ENCODE data around the gene RAB6B.
"Not testable (repeated sequence)": the region's sequence is repeated elsewhere in the genome, so short reads cannot be mapped to it uniquely, and the experiment has no call there.

The RAB6B gene

GRCh38 chr3:133804896-133805295 lies 90.8 kb downstream of the RAB6B start:
- no peak for DNase-seq

- DNase-seq: no peak
Observed at GRCh38 chr3:133803469-133803868, 92.2 kb downstream of the RAB6B start.

- no peak for DNase-seq
Observed at GRCh38 chr3:133799794-133800585, 95.7 kb downstream of the RAB6B start.

GRCh38 chr3:133797396-133798105 lies 98.1 kb downstream of the RAB6B start:
- no peak for DNase-seq

GRCh38 chr3:133792171-133792763 lies 103.4 kb downstream of the RAB6B start:
- DNase-seq: no peak

- DNase-seq: no peak
Observed at GRCh38 chr3:133788024-133788423, 107.7 kb downstream of the RAB6B start.

- DNase-seq: no peak
Observed at GRCh38 chr3:133783762-133784161, 111.9 kb downstream of the RAB6B start.

- no peak for DNase-seq
Observed at GRCh38 chr3:133782454-133782853, 113.2 kb downstream of the RAB6B start.

- no peak for DNase-seq
Observed at GRCh38 chr3:133781570-133781969, 114.1 kb downstream of the RAB6B start.

- DNase-seq: not testable (repeated sequence)
Observed at GRCh38 chr3:133780756-133781155, 114.9 kb downstream of the RAB6B start.

GRCh38 chr3:133779626-133780203 lies 116.0 kb downstream of the RAB6B start:
- DNase-seq: no peak

- DNase-seq: no peak
Observed at GRCh38 chr3:133777807-133778568, 117.7 kb downstream of the RAB6B start.

- DNase-seq: no peak
Observed at GRCh38 chr3:133776794-133777438, 118.8 kb downstream of the RAB6B start.

- DNase-seq: no peak
Observed at GRCh38 chr3:133775835-133776234, 119.8 kb downstream of the RAB6B start.

GRCh38 chr3:133775309-133775708 lies 120.4 kb downstream of the RAB6B start:
- DNase-seq: no peak

All from CD4-positive, alpha-beta T cell treated with Interleukin-4 for 4 hours (primary cell).